HEK293 (cell line): ENCODE results near the gene TSPAN9.

Experiments
- CTCF ChIA-PET: fragments of 350-600 bp; formaldehyde crosslinking; extraction: SDS; loops from one replicate; lab custom pipeline; 2021; ENCODE audit warnings: antibody characterized with exemption; lab: Yijun Ruan, JAX
- POLR2A ChIA-PET: fragments of 300-600 bp; formaldehyde crosslinking; extraction: SDS; loops from one replicate; lab custom pipeline; 2020; ENCODE audit warnings: antibody characterized with exemption, inconsistent platforms; lab: Yijun Ruan, JAX
- H3K27ac ChIP-seq: fragments of 200-500 bp; sonication (Bioruptor generic); 2 replicates; pipeline ENCODE4 v1.5.1; 2014; ENCODE audit warnings: low read depth, low read length, control low read depth, inconsistent platforms; ENCODE audit errors: extremely low read depth
- H3K36me3 ChIP-seq, 2 experiments: fragments of 200-500 bp in 1 of 2; sonication (Bioruptor generic) in 1 of 2; 1 replicate in 1 of 2; 2 replicates in 1 of 2; pipeline ENCODE4 v1.5.1; 2014 to 2017; ENCODE audit warnings: inconsistent platforms in 2 of 2, low read length in 2 of 2; ENCODE audit not compliant: control insufficient read depth in 2 of 2, insufficient read depth in 1 of 2
- H3K4me1 ChIP-seq: fragments of 200-500 bp; sonication (Bioruptor generic); 2 replicates; pipeline ENCODE4 v1.5.1; 2014; ENCODE audit warnings: mild to moderate bottlenecking, low read length, inconsistent platforms; ENCODE audit not compliant: control insufficient read depth, insufficient read depth
- H3K4me3 ChIP-seq: 2 replicates; pipeline ENCODE4 v1.5.1; 2011; ENCODE audit warnings: low read depth, mild to moderate bottlenecking, control low read depth, low read length, moderate library complexity
- H3K9me3 ChIP-seq: fragments of 200-500 bp; sonication (Bioruptor generic); 2 replicates; pipeline ENCODE4 v1.5.1; 2014; ENCODE audit warnings: low read depth, low read length, inconsistent platforms; ENCODE audit not compliant: control insufficient read depth, insufficient read depth
- EGR2 ChIP-seq: fragments of 450-650 bp; formaldehyde crosslinking; IDR thresholded peaks from 2 replicates; pipeline ENCODE4 v1.5.1; 2016; ENCODE audit warnings: low read depth, missing biosample characterization, missing genetic modification characterization
- GFI1B ChIP-seq: fragments of 450-650 bp; formaldehyde crosslinking; IDR thresholded peaks from 2 replicates; pipeline ENCODE4 v1.5.1; 2016; ENCODE audit warnings: missing biosample characterization, missing genetic modification characterization
- GLIS1 ChIP-seq: fragments of 450-650 bp; formaldehyde crosslinking; IDR thresholded peaks from 2 replicates; pipeline ENCODE4 v1.5.1; 2016; ENCODE audit warnings: missing biosample characterization, missing genetic modification characterization
- KLF10 ChIP-seq: fragments of 450-650 bp; IDR thresholded peaks from 2 replicates; pipeline ENCODE4 v1.5.1; 2018; ENCODE audit warnings: missing biosample characterization, mild to moderate bottlenecking, missing genetic modification characterization
- TCF7L2 ChIP-seq: IDR thresholded peaks from 2 replicates; pipeline ENCODE4 v1.6.1; 2011; ENCODE audit warnings: low read depth, mild to moderate bottlenecking, inconsistent platforms, low read length, moderate library complexity, borderline replicate concordance
- ZBTB48 ChIP-seq: fragments of 450-650 bp; formaldehyde crosslinking; IDR thresholded peaks from 2 replicates; pipeline ENCODE4 v1.5.1; 2016; ENCODE audit warnings: missing biosample characterization, missing genetic modification characterization
- ZBTB8A ChIP-seq: fragments of 450-650 bp; formaldehyde crosslinking; IDR thresholded peaks from 2 replicates; pipeline ENCODE4 v1.5.1; 2016; ENCODE audit warnings: missing biosample characterization, missing genetic modification characterization
- ZFP3 ChIP-seq: fragments of 450-650 bp; formaldehyde crosslinking; IDR thresholded peaks from 2 replicates; pipeline ENCODE4 v1.5.1; 2016; ENCODE audit warnings: low read depth, missing biosample characterization, missing genetic modification characterization
- ZNF121 ChIP-seq: fragments of 450-650 bp; formaldehyde crosslinking; IDR thresholded peaks from 2 replicates; pipeline ENCODE4 v1.5.1; 2016; ENCODE audit warnings: missing biosample characterization, missing genetic modification characterization
- ZNF211 ChIP-seq: fragments of 450-650 bp; formaldehyde crosslinking; IDR thresholded peaks from 2 replicates; pipeline ENCODE4 v1.5.1; 2016; ENCODE audit warnings: low read depth, missing biosample characterization, missing genetic modification characterization
- ZNF311 ChIP-seq: fragments of 450-650 bp; formaldehyde crosslinking; IDR thresholded peaks from 2 replicates; pipeline ENCODE4 v1.5.1; 2017; ENCODE audit warnings: missing biosample characterization, missing genetic modification characterization, borderline replicate concordance
- ZNF394 ChIP-seq: fragments of 450-650 bp; formaldehyde crosslinking; IDR thresholded peaks from 2 replicates; pipeline ENCODE4 v1.5.1; 2016; ENCODE audit warnings: missing biosample characterization, missing genetic modification characterization, mild to moderate bottlenecking, moderate library complexity, borderline replicate concordance
- ZNF544 ChIP-seq: fragments of 450-650 bp; formaldehyde crosslinking; IDR thresholded peaks from 2 replicates; pipeline ENCODE4 v1.5.0; 2017; ENCODE audit warnings: missing biosample characterization, missing genetic modification characterization
- ZNF548 ChIP-seq: fragments of 450-650 bp; formaldehyde crosslinking; IDR thresholded peaks from 2 replicates; pipeline ENCODE4 v1.5.1; 2016; ENCODE audit warnings: missing biosample characterization, missing genetic modification characterization
- ZNF629 ChIP-seq: fragments of 450-650 bp; formaldehyde crosslinking; IDR thresholded peaks from 2 replicates; pipeline ENCODE4 v1.5.1; 2017; ENCODE audit warnings: missing biosample characterization, missing genetic modification characterization
- TF ChIP-seq, protein P1 (sequence below): fragments of 450-650 bp; formaldehyde crosslinking; IDR thresholded peaks from 2 replicates; pipeline ENCODE4 v1.5.1; 2016; ENCODE audit warnings: missing biosample characterization, missing genetic modification characterization, low read depth
- TF ChIP-seq, protein P2 (sequence below): fragments of 450-650 bp; formaldehyde crosslinking; IDR thresholded peaks from 2 replicates; pipeline ENCODE4 v1.5.1; 2016; ENCODE audit warnings: missing biosample characterization, missing genetic modification characterization
- TF ChIP-seq, protein P3 (sequence below): fragments of 450-650 bp; formaldehyde crosslinking; IDR thresholded peaks from 2 replicates; pipeline ENCODE4 v1.5.1; 2017; ENCODE audit warnings: missing biosample characterization, missing genetic modification characterization
- TF ChIP-seq, protein P4 (sequence below): fragments of 450-650 bp; formaldehyde crosslinking; IDR thresholded peaks from 2 replicates; pipeline ENCODE4 v1.5.1; 2016; ENCODE audit warnings: missing biosample characterization, missing genetic modification characterization

Gene TSPAN9

DNA sequence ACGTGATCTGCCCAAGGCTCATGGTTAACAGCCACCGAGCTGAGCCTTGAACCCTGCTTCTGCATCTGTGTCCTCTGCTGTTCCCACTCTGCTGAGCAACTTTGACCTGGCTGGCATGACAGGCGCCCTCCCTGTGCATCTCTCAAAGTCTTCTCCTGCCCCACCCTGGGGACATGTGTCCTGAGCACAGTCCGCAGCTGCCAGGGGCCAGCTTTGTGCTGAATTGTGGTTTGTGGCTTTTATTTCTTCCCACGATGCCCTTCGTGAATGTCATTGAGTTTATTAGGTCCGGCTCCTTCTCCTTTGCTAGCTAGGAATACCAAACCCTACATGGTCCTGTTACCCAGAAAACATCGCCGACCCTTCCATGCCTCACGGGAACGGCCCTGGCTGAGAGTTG is 161.0 kb downstream of the TSPAN9 start:
- H3K27ac ChIP-seq = no peak overlapping the region
- ChIA-PET CTCF (interaction anchor here (1.1 to 1.2 kb wide), 2 partner anchors 35 to 37 kb away, joined by 3 read pairs; no protein-coding TSS in a partner anchor), POLR2A (no interaction called here)
- H3K36me3 ChIP-seq = no peaks in the 10 kb centered on the region
- no peaks in the 10 kb centered on the region for H3K9me3 ChIP-seq
- TF ChIP-seq ZNF211 (tag by site-specific recombination) = no peak
- TF ChIP-seq ZFP3 (tag by site-specific recombination) = no peak
- no peak for TF ChIP-seq ZNF548
- TF ChIP-seq, protein P1, sequence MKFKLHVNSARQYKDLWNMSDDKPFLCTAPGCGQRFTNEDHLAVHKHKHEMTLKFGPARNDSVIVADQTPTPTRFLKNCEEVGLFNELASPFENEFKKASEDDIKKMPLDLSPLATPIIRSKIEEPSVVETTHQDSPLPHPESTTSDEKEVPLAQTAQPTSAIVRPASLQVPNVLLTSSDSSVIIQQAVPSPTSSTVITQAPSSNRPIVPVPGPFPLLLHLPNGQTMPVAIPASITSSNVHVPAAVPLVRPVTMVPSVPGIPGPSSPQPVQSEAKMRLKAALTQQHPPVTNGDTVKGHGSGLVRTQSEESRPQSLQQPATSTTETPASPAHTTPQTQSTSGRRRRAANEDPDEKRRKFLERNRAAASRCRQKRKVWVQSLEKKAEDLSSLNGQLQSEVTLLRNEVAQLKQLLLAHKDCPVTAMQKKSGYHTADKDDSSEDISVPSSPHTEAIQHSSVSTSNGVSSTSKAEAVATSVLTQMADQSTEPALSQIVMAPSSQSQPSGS (tag by site-specific recombination) = no peak
- TF ChIP-seq ZNF121 (tag by site-specific recombination) = no peak
- no peak for TF ChIP-seq ZNF311
- no peak for TF ChIP-seq EGR2 (tag by site-specific recombination)
- TF ChIP-seq TCF7L2 = no peak
- TF ChIP-seq, protein P2, sequence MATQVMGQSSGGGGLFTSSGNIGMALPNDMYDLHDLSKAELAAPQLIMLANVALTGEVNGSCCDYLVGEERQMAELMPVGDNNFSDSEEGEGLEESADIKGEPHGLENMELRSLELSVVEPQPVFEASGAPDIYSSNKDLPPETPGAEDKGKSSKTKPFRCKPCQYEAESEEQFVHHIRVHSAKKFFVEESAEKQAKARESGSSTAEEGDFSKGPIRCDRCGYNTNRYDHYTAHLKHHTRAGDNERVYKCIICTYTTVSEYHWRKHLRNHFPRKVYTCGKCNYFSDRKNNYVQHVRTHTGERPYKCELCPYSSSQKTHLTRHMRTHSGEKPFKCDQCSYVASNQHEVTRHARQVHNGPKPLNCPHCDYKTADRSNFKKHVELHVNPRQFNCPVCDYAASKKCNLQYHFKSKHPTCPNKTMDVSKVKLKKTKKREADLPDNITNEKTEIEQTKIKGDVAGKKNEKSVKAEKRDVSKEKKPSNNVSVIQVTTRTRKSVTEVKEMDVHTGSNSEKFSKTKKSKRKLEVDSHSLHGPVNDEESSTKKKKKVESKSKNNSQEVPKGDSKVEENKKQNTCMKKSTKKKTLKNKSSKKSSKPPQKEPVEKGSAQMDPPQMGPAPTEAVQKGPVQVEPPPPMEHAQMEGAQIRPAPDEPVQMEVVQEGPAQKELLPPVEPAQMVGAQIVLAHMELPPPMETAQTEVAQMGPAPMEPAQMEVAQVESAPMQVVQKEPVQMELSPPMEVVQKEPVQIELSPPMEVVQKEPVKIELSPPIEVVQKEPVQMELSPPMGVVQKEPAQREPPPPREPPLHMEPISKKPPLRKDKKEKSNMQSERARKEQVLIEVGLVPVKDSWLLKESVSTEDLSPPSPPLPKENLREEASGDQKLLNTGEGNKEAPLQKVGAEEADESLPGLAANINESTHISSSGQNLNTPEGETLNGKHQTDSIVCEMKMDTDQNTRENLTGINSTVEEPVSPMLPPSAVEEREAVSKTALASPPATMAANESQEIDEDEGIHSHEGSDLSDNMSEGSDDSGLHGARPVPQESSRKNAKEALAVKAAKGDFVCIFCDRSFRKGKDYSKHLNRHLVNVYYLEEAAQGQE (tag by site-specific recombination) = no peak
- TF ChIP-seq ZBTB8A (tag by site-specific recombination) = no peak
- no peak for TF ChIP-seq ZNF629
- no peak for TF ChIP-seq ZNF394 (tag by site-specific recombination)
- TF ChIP-seq, protein P3, sequence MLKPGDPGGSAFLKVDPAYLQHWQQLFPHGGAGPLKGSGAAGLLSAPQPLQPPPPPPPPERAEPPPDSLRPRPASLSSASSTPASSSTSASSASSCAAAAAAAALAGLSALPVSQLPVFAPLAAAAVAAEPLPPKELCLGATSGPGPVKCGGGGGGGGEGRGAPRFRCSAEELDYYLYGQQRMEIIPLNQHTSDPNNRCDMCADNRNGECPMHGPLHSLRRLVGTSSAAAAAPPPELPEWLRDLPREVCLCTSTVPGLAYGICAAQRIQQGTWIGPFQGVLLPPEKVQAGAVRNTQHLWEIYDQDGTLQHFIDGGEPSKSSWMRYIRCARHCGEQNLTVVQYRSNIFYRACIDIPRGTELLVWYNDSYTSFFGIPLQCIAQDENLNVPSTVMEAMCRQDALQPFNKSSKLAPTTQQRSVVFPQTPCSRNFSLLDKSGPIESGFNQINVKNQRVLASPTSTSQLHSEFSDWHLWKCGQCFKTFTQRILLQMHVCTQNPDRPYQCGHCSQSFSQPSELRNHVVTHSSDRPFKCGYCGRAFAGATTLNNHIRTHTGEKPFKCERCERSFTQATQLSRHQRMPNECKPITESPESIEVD (tag by site-specific recombination) = no peak
- TF ChIP-seq, protein P4, sequence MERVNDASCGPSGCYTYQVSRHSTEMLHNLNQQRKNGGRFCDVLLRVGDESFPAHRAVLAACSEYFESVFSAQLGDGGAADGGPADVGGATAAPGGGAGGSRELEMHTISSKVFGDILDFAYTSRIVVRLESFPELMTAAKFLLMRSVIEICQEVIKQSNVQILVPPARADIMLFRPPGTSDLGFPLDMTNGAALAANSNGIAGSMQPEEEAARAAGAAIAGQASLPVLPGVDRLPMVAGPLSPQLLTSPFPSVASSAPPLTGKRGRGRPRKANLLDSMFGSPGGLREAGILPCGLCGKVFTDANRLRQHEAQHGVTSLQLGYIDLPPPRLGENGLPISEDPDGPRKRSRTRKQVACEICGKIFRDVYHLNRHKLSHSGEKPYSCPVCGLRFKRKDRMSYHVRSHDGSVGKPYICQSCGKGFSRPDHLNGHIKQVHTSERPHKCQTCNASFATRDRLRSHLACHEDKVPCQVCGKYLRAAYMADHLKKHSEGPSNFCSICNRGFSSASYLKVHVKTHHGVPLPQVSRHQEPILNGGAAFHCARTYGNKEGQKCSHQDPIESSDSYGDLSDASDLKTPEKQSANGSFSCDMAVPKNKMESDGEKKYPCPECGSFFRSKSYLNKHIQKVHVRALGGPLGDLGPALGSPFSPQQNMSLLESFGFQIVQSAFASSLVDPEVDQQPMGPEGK (tag by site-specific recombination) = no peak
- H3K4me3 ChIP-seq = no peak overlapping the region
- H3K4me1 ChIP-seq = peaks cover 12% of the 10 kb centered on the region; the same call in 1 of the 2 replicates

DNA sequence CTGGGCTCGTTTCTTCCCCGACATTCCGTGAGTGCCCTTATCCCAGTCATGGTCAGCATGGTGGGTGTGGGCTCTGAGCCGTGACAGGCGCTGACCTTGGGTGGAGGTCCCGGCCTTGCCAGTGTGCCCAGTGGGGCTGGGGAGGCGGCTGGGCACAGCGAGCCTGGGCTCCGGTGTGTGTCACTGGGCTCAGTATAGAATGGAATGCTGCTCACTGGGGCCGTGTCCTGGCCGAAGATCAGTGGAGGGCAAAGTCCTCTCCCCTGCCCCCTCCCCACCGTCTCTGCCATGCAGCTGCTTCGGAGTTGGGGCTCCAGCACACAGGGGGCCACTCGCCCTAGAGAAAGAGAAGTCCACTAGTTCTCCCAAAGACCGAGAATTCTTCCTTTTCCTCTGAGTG is 164.4 kb downstream of the TSPAN9 start:
- H3K4me3 ChIP-seq = no peak overlapping the region
- TF ChIP-seq, protein P3 (tag by site-specific recombination) = no peak
- TF ChIP-seq KLF10 (tag by site-specific recombination) (no peak), ZNF544 (no peak), ZNF311 (no peak), ZBTB48 (tag by site-specific recombination) (no peak), GLIS1 (tag by site-specific recombination) (no peak), GFI1B (tag by site-specific recombination) (no peak)
- no peaks in the 10 kb centered on the region for H3K9me3 ChIP-seq
- ChIA-PET POLR2A (no interaction called here), CTCF (interaction anchor here (0.9 kb wide), 1 partner anchor 200 kb away, joined by 4 read pairs; no protein-coding TSS in a partner anchor)
- peaks cover 4% of the 10 kb centered on the region; the same call in 1 of the 2 replicates for H3K4me1 ChIP-seq
- H3K27ac ChIP-seq = no peak overlapping the region
- no peaks in the 10 kb centered on the region for H3K36me3 ChIP-seq
